ENCODE results near the gene EBLN2. TPM values are rescaled to one million over a fixed set of nuclear protein-coding genes. Genes with fewer than 3 reads are reported as not detected.

The EBLN2 gene
- total RNA-seq, 1 donor from 2014 or later, result 9.4 TPM

DNA sequence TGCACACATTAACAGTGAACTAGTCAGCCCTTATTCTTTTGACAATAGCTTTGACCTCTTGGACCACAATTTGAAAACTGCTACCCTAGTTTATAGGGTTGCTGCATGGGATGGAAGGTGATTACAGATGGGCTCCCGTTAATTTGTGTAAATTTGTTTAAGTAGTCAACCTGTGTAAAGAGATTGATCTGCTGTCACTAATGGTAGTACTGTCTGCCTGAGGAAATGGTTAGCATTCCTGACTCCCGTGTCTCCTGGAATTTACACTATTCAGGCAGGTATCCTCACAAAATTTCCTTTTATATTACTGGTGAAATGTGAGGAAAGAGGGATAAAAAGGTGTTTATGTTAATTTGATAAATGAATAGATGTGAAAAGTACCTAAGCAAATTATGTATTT lies 15.3 kb upstream of the EBLN2 start:
- Mint-ChIP-seq H3K4me3 (no peak overlapping the region), H3K27ac (no peak overlapping the region), H3K9me3 (no peaks in the 10 kb centered on the region), H3K36me3 (ENCODE audit: low read depth) (peaks cover 35% of the 10 kb centered on the region), H3K27me3 (no peaks in the 10 kb centered on the region), H3K4me1 (peaks cover 32% of the 10 kb centered on the region)
- CTCF ChIA-PET, result no interaction called here
- POLR2A ChIA-PET, result no interaction called here
- ATAC-seq (ENCODE audit: low read depth) (no peak), DNase-seq (no peak)
- TF ChIP-seq, protein P1, sequence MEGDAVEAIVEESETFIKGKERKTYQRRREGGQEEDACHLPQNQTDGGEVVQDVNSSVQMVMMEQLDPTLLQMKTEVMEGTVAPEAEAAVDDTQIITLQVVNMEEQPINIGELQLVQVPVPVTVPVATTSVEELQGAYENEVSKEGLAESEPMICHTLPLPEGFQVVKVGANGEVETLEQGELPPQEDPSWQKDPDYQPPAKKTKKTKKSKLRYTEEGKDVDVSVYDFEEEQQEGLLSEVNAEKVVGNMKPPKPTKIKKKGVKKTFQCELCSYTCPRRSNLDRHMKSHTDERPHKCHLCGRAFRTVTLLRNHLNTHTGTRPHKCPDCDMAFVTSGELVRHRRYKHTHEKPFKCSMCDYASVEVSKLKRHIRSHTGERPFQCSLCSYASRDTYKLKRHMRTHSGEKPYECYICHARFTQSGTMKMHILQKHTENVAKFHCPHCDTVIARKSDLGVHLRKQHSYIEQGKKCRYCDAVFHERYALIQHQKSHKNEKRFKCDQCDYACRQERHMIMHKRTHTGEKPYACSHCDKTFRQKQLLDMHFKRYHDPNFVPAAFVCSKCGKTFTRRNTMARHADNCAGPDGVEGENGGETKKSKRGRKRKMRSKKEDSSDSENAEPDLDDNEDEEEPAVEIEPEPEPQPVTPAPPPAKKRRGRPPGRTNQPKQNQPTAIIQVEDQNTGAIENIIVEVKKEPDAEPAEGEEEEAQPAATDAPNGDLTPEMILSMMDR (IDR thresholded peaks at IDR 0.05), result no peak
- intact Hi-C loops (cut with micrococcal nuclease), result no loop called here

DNA sequence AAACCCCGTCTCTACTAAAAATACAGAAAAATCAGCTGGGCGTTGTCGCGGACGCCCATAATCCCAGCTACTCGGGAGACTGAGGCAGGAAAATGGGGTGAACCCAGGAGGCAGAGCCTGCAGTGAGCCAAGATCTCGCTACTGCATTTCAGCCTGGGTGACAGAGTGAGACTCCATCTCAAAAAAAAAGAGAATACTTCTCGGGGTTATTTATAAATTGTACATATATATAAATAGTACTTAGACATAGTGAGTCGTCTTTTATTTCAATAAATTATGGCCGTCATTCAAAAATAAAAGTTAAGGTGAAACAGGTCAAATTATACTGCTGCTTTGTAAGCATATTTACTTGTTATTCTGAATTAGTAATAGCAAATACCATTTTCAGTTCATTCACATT lies 12.1 kb upstream of the EBLN2 start:
- ChIA-PET POLR2A (no interaction called here), CTCF (no interaction called here)
- H3K9me3 Mint-ChIP-seq, result no peaks in the 10 kb centered on the region
- intact Hi-C loops (cut with micrococcal nuclease), result no loop called here
- H3K4me3 Mint-ChIP-seq, result no peak overlapping the region
- peaks cover 38% of the 10 kb centered on the region for H3K36me3 Mint-ChIP-seq (ENCODE audit: low read depth)
- H3K27ac Mint-ChIP-seq, result no peak overlapping the region
- no peak for ATAC-seq (ENCODE audit: low read depth)
- TF ChIP-seq, protein P1 (IDR thresholded peaks at IDR 0.05), result no peak
- no peak for DNase-seq
- no peaks in the 10 kb centered on the region for H3K27me3 Mint-ChIP-seq
- H3K4me1 Mint-ChIP-seq, result peaks cover 8% of the 10 kb centered on the region

DNA sequence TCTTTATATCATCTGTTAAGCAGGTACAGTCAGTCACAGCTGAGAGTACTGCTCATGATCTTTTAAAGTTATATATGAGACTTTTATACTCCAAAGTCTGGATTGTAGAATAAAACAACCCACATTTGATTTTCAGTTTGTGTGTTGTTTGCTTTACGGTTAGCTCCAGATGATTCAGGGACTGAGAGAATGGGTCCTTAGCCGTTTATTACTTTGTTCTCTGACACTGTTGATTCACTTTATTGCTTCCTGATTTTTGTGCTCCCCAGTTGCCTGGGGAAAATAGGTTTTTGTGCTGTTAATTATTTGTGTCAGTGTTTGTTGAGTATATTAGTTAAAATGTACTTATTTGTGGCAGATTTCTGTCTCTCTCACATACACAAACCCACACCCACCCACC lies 8.6 kb upstream of the EBLN2 start:
- POLR2A ChIA-PET, result no interaction called here
- Mint-ChIP-seq H3K4me3 (no peak overlapping the region), H3K27ac (no peak overlapping the region), H3K27me3 (no peaks in the 10 kb centered on the region), H3K36me3 (ENCODE audit: low read depth) (peaks cover 38% of the 10 kb centered on the region), H3K4me1 (peaks cover 3% of the 10 kb centered on the region), H3K9me3 (no peaks in the 10 kb centered on the region)
- CTCF ChIA-PET, result interaction anchor here (1.2 kb wide), 1 partner anchor 113 kb away, joined by 3 read pairs; no protein-coding TSS in a partner anchor
- intact Hi-C loops (cut with micrococcal nuclease), result no loop called here
- ATAC-seq (ENCODE audit: low read depth) (no peak), DNase-seq (no peak)
- TF ChIP-seq, protein P1 (IDR thresholded peaks at IDR 0.05), result no peak

DNA sequence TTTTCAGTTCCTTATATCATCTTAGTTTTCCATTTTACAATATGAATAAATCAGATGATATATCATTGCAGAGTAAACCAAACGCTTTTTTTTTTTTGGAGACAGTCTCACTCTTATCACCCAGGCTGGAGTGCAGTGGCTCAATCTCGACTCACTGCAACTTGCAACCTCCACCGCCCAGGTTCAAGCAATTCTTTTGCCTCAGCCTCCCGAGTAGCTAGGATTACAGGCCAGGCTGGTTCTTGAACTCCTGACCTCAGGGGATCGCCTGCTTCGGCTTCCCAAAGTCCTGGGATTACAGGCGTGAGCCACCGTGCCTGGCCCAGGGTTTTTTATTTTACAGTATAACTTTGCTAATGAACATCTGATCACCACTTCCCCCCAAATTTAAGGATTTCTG lies 5.9 kb upstream of the EBLN2 start:
- ChIA-PET POLR2A (interaction anchor here (1.5 kb wide), 1 partner anchor 58 kb away, joined by 3 read pairs; the partner anchor contains the start of gene PPP4R2), CTCF (interaction anchor here (0.6 to 4.1 kb wide), 10 partner anchors 8 to 1345 kb away, joined by 3 to 57 read pairs (median 4); no protein-coding TSS in a partner anchor)
- intact Hi-C loops (cut with micrococcal nuclease), result no loop called here
- ATAC-seq (ENCODE audit: low read depth) (no peak), DNase-seq (no peak)
- Mint-ChIP-seq H3K36me3 (ENCODE audit: low read depth) (peaks cover 36% of the 10 kb centered on the region), H3K9me3 (no peaks in the 10 kb centered on the region), H3K27me3 (no peaks in the 10 kb centered on the region), H3K4me3 (no peak overlapping the region), H3K4me1 (peaks cover 3% of the 10 kb centered on the region), H3K27ac (no peak overlapping the region)
- TF ChIP-seq, protein P1 (IDR thresholded peaks at IDR 0.05), result no peak

DNA sequence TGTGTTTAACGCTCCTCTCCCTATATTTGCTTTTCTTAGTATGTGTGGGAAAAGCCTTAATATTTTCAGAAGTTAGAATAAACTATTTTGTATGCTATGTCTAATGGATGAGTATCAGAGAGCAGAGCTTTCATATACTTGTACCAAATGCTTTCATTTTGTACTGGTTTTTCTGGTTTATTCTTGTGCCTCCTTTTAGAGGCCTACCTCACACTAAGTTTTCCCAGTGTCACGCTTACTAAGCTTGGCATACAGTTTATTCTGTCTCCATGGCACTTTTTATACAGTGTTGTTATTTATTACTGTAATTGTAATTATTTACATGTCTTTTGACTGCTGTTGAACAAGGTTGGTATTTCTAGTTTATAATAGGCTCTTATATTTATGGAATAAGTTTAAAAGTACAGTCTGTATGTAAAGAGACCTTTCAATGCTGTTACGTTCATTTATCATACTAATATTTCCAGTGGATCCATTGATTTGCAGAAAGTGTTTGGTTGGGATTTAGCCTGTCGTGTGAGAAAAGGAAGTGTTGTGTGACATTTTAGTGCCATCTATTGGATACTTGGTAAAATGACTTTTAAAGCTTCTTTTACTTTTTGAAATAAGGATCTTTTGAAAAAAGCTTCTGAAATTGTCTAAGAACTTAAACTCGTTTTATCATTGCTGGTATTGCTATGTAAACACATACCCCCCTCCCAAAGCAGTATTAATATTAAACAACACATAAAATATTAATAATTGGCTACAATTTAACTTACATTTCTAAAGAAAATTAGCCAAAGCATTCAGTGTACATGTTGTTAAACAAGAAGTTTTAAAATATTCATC lies 5.2 kb upstream of the EBLN2 start:
- Mint-ChIP-seq H3K9me3 (no peaks in the 10 kb centered on the region), H3K36me3 (ENCODE audit: low read depth) (peaks cover 33% of the 10 kb centered on the region), H3K27ac (no peak overlapping the region), H3K4me3 (no peak overlapping the region), H3K4me1 (peaks cover 3% of the 10 kb centered on the region), H3K27me3 (no peaks in the 10 kb centered on the region)
- DNase-seq (no peak), ATAC-seq (ENCODE audit: low read depth) (no peak)
- intact Hi-C loops (cut with micrococcal nuclease), result loop anchor here (1.0 to 2.0 kb wide), 5 partner anchors 59 to 1345 kb away; partner anchors contain the start of gene PPP4R2
- TF ChIP-seq, protein P1 (IDR thresholded peaks at IDR 0.05), result no peak
- POLR2A ChIA-PET, result interaction anchor here (1.5 kb wide), 1 partner anchor 59 kb away, joined by 3 read pairs; the partner anchor contains the start of gene PPP4R2
- CTCF ChIA-PET, result interaction anchor here (0.6 to 4.1 kb wide), 23 partner anchors 9 to 1345 kb away, joined by 3 to 57 read pairs (median 4); no protein-coding TSS in a partner anchor
